RWPE2 (cell line): ENCODE data around the gene CLTCL1.

Experiments
- ATAC-seq: fragments of 200-7000 bp; cut with Tn5 transposase; 3 replicates; pipeline ENCODE4 v1.9.1; 2021; ENCODE audit warnings: low read depth
- DNase-seq: peaks from one replicate; pipeline ENCODE4 v3.0.0-alpha.2; 2020; ENCODE audit warnings: low spot score
- H3K27ac ChIP-seq: fragments of 450-650 bp; 2 replicates; pipeline ENCODE4 v1.5.1; 2017; ENCODE audit warnings: mild to moderate bottlenecking; ENCODE audit not compliant: poor library complexity, severe bottlenecking
- H3K27me3 ChIP-seq: fragments of 250-450 bp; sonication (Bioruptor Pico); 2 replicates; pipeline ENCODE4 v1.5.1; 2021; ENCODE audit warnings: mild to moderate bottlenecking, moderate library complexity; ENCODE audit not compliant: insufficient read depth, poor library complexity, severe bottlenecking
- H3K36me3 ChIP-seq: fragments of 250-450 bp; sonication (Bioruptor Pico); 2 replicates; pipeline ENCODE4 v1.5.1; 2020; ENCODE audit warnings: low read depth, mild to moderate bottlenecking, moderate library complexity
- H3K4me1 ChIP-seq: fragments of 250-450 bp; sonication (Bioruptor Pico); 2 replicates; pipeline ENCODE4 v1.5.1; 2021; ENCODE audit warnings: mild to moderate bottlenecking, moderate library complexity; ENCODE audit not compliant: insufficient read depth, poor library complexity, severe bottlenecking
- H3K4me3 ChIP-seq: fragments of 250-450 bp; sonication (Bioruptor Pico); 2 replicates; pipeline ENCODE4 v1.5.1; 2021; ENCODE audit warnings: mild to moderate bottlenecking, moderate library complexity; ENCODE audit not compliant: severe bottlenecking
- H3K9me3 ChIP-seq: fragments of 250-450 bp; sonication (Bioruptor Pico); 2 replicates; pipeline ENCODE4 v1.5.1; 2021; ENCODE audit warnings: mild to moderate bottlenecking, moderate library complexity; ENCODE audit not compliant: severe bottlenecking
- TF ChIP-seq, protein P1 (sequence below): fragments of 450-650 bp; IDR thresholded peaks from one replicate; pipeline ENCODE4 v1.5.1; 2017; ENCODE audit warnings: mild to moderate bottlenecking, moderate library complexity; ENCODE audit not compliant: poor library complexity, severe bottlenecking

The CLTCL1 gene

DNA sequence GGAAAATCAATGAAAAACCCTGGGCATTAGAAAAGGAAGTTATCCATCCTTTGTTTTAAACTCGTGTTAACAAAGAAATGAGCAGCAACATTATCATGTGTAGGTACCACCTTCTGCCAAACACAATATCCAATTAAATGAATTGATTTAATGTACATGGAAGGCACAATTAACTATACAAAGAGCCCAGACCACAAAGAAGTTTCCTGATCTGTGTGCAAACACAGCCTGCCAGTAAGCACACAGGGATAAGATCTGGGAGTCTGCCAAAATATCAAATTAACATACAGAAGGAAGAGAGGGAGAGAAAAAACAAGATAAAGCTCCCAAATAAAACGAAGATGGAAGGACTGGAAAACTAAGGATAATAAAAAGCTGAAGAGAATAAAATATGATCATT, 58.9 kb downstream of the CLTCL1 start:
- Histone ChIP-seq H3K4me3 (no peak overlapping the region), H3K36me3 (peaks cover 54% of the 10 kb centered on the region), H3K9me3 (peaks cover 4% of the 10 kb centered on the region), H3K27me3 (no peaks in the 10 kb centered on the region), H3K4me1 (no peaks in the 10 kb centered on the region), H3K27ac (no peak overlapping the region)
- TF ChIP-seq, protein P1, sequence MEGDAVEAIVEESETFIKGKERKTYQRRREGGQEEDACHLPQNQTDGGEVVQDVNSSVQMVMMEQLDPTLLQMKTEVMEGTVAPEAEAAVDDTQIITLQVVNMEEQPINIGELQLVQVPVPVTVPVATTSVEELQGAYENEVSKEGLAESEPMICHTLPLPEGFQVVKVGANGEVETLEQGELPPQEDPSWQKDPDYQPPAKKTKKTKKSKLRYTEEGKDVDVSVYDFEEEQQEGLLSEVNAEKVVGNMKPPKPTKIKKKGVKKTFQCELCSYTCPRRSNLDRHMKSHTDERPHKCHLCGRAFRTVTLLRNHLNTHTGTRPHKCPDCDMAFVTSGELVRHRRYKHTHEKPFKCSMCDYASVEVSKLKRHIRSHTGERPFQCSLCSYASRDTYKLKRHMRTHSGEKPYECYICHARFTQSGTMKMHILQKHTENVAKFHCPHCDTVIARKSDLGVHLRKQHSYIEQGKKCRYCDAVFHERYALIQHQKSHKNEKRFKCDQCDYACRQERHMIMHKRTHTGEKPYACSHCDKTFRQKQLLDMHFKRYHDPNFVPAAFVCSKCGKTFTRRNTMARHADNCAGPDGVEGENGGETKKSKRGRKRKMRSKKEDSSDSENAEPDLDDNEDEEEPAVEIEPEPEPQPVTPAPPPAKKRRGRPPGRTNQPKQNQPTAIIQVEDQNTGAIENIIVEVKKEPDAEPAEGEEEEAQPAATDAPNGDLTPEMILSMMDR, result no peak
- ATAC-seq, result no peak
- DNase-seq, result no peak

DNA sequence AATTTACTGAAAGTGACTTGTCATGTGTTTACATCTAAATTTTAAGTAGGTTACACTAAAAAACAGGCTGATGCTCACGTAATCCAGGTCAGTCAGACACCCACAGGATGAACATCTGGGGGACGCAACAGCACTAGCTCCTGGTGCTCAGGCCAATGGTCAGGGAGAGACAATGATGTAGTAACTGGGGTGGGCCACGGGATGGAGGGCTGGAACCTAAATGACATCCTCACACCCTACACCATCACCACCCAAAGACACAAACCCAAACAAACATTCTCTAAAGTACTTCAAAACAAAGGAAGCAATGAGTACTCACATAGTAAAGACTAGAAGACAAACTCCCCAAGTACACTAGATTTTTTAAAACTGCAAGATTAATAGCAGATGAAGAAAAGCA, 59.5 kb downstream of the CLTCL1 start:
- no peak for DNase-seq
- Histone ChIP-seq H3K27ac (no peak overlapping the region), H3K9me3 (peaks cover 4% of the 10 kb centered on the region), H3K27me3 (no peaks in the 10 kb centered on the region), H3K36me3 (peaks cover 53% of the 10 kb centered on the region), H3K4me1 (no peaks in the 10 kb centered on the region), H3K4me3 (no peak overlapping the region)
- TF ChIP-seq, protein P1, result no peak
- no peak for ATAC-seq

DNA sequence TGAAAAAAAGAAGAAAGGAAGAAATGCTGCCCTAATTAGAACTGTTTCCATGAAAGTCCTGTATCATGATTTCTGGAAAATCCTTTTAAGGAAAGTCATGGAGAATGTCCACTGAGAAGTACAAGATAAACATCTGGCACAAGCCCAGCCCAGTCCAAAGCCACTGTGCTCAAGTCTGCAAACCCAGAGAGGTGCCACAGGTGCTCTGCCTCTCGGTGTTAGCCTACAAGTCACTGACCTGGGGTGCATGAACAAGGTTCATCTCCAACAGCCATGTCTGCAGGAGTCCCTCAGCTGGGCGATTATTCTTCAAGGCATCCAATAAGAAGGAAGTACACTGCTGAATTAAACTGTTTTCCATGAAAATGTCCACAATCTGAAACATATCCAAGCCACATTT, 61.9 kb downstream of the CLTCL1 start:
- H3K27ac ChIP-seq, result no peak overlapping the region
- H3K4me1 ChIP-seq, result no peaks in the 10 kb centered on the region
- TF ChIP-seq, protein P1, result no peak
- no peak for DNase-seq
- no peak overlapping the region for H3K4me3 ChIP-seq
- H3K36me3 ChIP-seq, result peaks cover 54% of the 10 kb centered on the region
- H3K9me3 ChIP-seq, result peaks cover 4% of the 10 kb centered on the region
- H3K27me3 ChIP-seq, result no peaks in the 10 kb centered on the region
- ATAC-seq, result no peak

DNA sequence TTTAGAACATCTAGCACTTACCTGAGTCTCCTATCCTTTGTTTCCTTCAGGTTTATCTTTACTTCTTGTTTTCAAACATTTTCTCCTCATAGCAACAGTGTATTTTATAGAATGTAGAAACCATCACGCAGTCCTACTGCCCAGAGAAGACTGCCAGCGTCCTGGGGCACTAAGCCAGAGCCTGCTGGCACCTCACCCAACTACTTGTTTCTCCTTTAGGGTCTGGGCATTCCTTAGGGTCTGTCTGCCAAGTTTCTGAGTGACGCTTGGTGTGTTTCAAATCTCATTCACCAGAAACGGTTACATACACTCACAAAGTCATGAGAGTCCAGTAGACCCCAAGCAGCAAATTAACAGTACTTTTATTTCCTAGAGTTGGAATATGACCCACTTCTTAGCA, 63.3 kb downstream of the CLTCL1 start:
- H3K27ac ChIP-seq, result no peak overlapping the region
- H3K36me3 ChIP-seq, result peaks cover 51% of the 10 kb centered on the region
- TF ChIP-seq, protein P1, result no peak
- H3K9me3 ChIP-seq, result peaks cover 4% of the 10 kb centered on the region
- H3K4me1 ChIP-seq, result no peaks in the 10 kb centered on the region
- no peak overlapping the region for H3K4me3 ChIP-seq
- no peaks in the 10 kb centered on the region for H3K27me3 ChIP-seq
- DNase-seq (no peak), ATAC-seq (no peak)

DNA sequence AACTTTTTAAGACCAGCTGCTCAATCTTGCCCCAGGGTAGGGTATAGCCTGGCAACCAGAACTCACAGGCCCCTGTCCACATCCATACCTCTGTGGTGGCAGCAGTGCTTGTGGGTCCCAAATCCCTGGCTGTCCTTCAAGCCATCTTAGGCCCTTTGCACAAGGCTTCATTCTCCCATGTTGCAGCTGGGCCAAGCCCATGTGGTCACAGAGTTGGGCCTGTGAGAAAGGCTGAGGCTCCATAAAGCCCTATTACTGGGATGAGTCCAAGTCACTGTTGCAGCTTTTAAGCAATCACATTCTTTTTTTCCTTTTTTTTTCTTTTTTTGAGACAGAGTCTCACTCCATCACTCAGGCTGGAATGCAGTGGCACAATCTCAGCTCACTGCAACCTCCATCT, 65.1 kb downstream of the CLTCL1 start:
- H3K4me3 ChIP-seq, result no peak overlapping the region
- no peaks in the 10 kb centered on the region for H3K4me1 ChIP-seq
- H3K27me3 ChIP-seq, result no peaks in the 10 kb centered on the region
- TF ChIP-seq, protein P1, result no peak
- H3K36me3 ChIP-seq, result peaks cover 41% of the 10 kb centered on the region
- DNase-seq (no peak), ATAC-seq (no peak)
- H3K9me3 ChIP-seq, result no peaks in the 10 kb centered on the region
- H3K27ac ChIP-seq, result no peak overlapping the region
